IMR-90 (cell line): ENCODE measurements around the gene RBBP7.
A peak's percentile ranks its signal among the peaks of the same experiment; 100 is the strongest.

Source experiments
- BHLHE40 ChIP-seq: fragments of 150-350 bp; IDR thresholded peaks from 2 replicates; pipeline ENCODE4 v1.6.1; 2016; ENCODE audit warnings: mild to moderate bottlenecking, low read depth, low read length
- CEBPB ChIP-seq: IDR thresholded peaks from 2 replicates; pipeline ENCODE4 v1.6.1; 2012; ENCODE audit warnings: low read depth, low read length, improper control_type of control experiment
- CHD1 ChIP-seq: IDR thresholded peaks from 2 replicates; pipeline ENCODE4 v1.6.1; 2012; ENCODE audit warnings: low read depth, low read length, improper control_type of control experiment
- CTCF ChIP-seq: conservative IDR thresholded peaks from 2 replicates; pipeline ENCODE4 v1.5.1; 2012; ENCODE audit warnings: mild to moderate bottlenecking, low read depth, low read length, improper control_type of control experiment
- MAFK ChIP-seq: IDR thresholded peaks from 2 replicates; pipeline ENCODE4 v1.6.1; 2012; ENCODE audit warnings: low read depth, low read length, improper control_type of control experiment
- MXI1 ChIP-seq: IDR thresholded peaks from 2 replicates; pipeline ENCODE4 v1.6.1; 2012; ENCODE audit warnings: low read depth, mild to moderate bottlenecking, low read length, moderate library complexity, borderline replicate concordance
- POLR2A ChIP-seq: IDR thresholded peaks from 2 replicates; pipeline ENCODE4 v1.6.1; 2012; ENCODE audit warnings: mild to moderate bottlenecking, low read depth, low read length
- RCOR1 ChIP-seq: IDR thresholded peaks from 2 replicates; pipeline ENCODE4 v1.6.1; 2012; ENCODE audit warnings: mild to moderate bottlenecking, low read length, improper control_type of control experiment; ENCODE audit not compliant: insufficient replicate concordance
- RFX5 ChIP-seq: IDR thresholded peaks from 2 replicates; pipeline ENCODE4 v1.8.0; 2012; ENCODE audit warnings: low read depth, mild to moderate bottlenecking, low read length, moderate library complexity
- SMC3 ChIP-seq: fragments of 150-350 bp; IDR thresholded peaks from 2 replicates; pipeline ENCODE4 v1.6.1; 2016; ENCODE audit warnings: low read depth, mild to moderate bottlenecking, antibody characterized with exemption, low read length, moderate library complexity
- USF2 ChIP-seq: fragments of 150-350 bp; IDR thresholded peaks from 2 replicates; pipeline ENCODE4 v1.6.1; 2017; ENCODE audit warnings: mild to moderate bottlenecking, antibody characterized with exemption, low read length, low read depth

GRCh38 chrX:16869393-16870094 lies 618 bp downstream of the RBBP7 start:
- TF ChIP-seq CTCF = no peak
- TF ChIP-seq POLR2A = no peak
- TF ChIP-seq MAFK = no peak
- no peak for TF ChIP-seq MXI1
- TF ChIP-seq RFX5 = no peak
- TF ChIP-seq BHLHE40 = peak; percentile 19; the same call in 1 of the 2 replicates
- no peak for TF ChIP-seq RCOR1
- TF ChIP-seq USF2 = no peak
- TF ChIP-seq CEBPB = no peak
- TF ChIP-seq CHD1 = no peak
- no peak for TF ChIP-seq SMC3
